Right lobe of liver (tissue), 6 donors: ENCODE data around the gene TPT1. TPM values are rescaled to one million over a fixed set of nuclear protein-coding genes. Genes with fewer than 3 reads are reported as not detected.

Experiments used
- ATAC-seq, 4 donors: fragments of 200-7000 bp; cut with Tn5 transposase; one replicate each; pipeline ENCODE4 v1.9.1; 2020; ENCODE audit warnings: mild to moderate bottlenecking in 4 of 4, moderate library complexity in 4 of 4
- DNase-seq, 3 donors: peaks; one replicate each; pipeline ENCODE4 v3.0.0-alpha.2; 2020
- H3K27ac ChIP-seq, 3 donors: fragments of 200-600 bp; one replicate each; pipeline ENCODE4 v1.8.0; 2022
- H3K27me3 ChIP-seq, 2 donors: fragments of 200-600 bp; one replicate each; pipeline ENCODE4 v1.8.0; 2022
- H3K36me3 ChIP-seq, 4 donors: fragments of 200-600 bp; sonication (generic) in 1 of 4; one replicate each; pipeline versions ENCODE4 v1.5.1 to v1.8.0; 2017 to 2022; ENCODE audit warnings: control low read depth in 1 of 4
- H3K4me1 ChIP-seq, 4 donors: fragments of 200-600 bp; sonication (generic) in 1 of 4; one replicate each; pipeline versions ENCODE4 v1.5.1 to v1.8.0; 2017 to 2022; ENCODE audit warnings: control low read depth in 1 of 4
- H3K4me3 ChIP-seq, 3 donors: fragments of 200-600 bp; one replicate each; pipeline ENCODE4 v1.8.0; 2022
- H3K9me3 ChIP-seq, 4 donors: fragments of 200-600 bp; sonication (generic) in 1 of 4; one replicate each; pipeline versions ENCODE4 v1.5.1 to v1.8.0; 2017 to 2022; ENCODE audit warnings: control low read depth in 1 of 4
- CTCF ChIP-seq, 4 donors: fragments of 200-600 bp in 3 of 4; fragments of 450-650 bp in 1 of 4; IDR thresholded peaks; one replicate each; pipeline versions ENCODE4 v1.5.1 to v1.8.0; 2016 to 2022; ENCODE audit warnings: antibody characterized with exemption in 4 of 4, mild to moderate bottlenecking in 2 of 4
- POLR2A ChIP-seq: fragments of 450-650 bp; IDR thresholded peaks from one replicate; pipeline ENCODE4 v1.6.1; 2017; ENCODE audit warnings: antibody characterized with exemption, mild to moderate bottlenecking
- WGBS: methylation state at CpG from one replicate; pipeline ENCODE4 v1.1.6; 2018; ENCODE audit warnings: low coverage, low lambda C conversion rate; ENCODE audit not compliant: insufficient coverage; ENCODE audit errors: missing lambda C conversion rate; 5-methylcytosine and 5-hydroxymethylcytosine counted together
- intact Hi-C, 2 donors: fragments of 100-400 bp; cut with DNase I; formaldehyde crosslinking; loops; one replicate each; pipeline versions ENCODE4 v1.11.2 to v1.14.1; 2022
- total RNA-seq, 6 experiments: library from RNA; depleted of rRNA in 2 of 6; stranded (reverse); fragments of >200 nt in 2 of 6; fragmentation: NEBNext Ultra II Directional in 3 of 6; extraction: Animal tissue kit (Norgen Biotek cat#: 25700) in 3 of 6; gene quantifications; one replicate each; pipeline versions ENCODE4 v1.1.0 to v1.2.4, GENCODE V29; 2016 to 2023
- donor health status: DM: no; HTN: yes; CAD: no.
- donor health status: DM: no; HTN: no; CAD: no.
- donor health status: DM: no; HTN: no; CAD: no.
- donor health status: DM: no; HTN: yes; CAD: no.
- donor health status: DM: no; HTN: yes; CAD: no.

Gene TPT1
- total RNA-seq, 6 experiments from 2014 or later, result 1,466 to 3,393 (median 2,295) TPM

GRCh38 chr13:45303866-45304265, 37.1 kb downstream of the TPT1 start:
- no peaks in the 10 kb centered on the region for H3K36me3 ChIP-seq
- H3K4me1 ChIP-seq, result no peaks in the 10 kb centered on the region
- H3K27me3 ChIP-seq, result no peaks in the 10 kb centered on the region
- no peak for DNase-seq
- no peak overlapping the region for H3K27ac ChIP-seq
- ATAC-seq, result no peak
- 72% methylated on average over 3 of the region's 5 CpGs for WGBS
- no peak for TF ChIP-seq POLR2A
- TF ChIP-seq CTCF (IDR thresholded peaks at IDR 0.05), result no peak
- H3K4me3 ChIP-seq, result no peak overlapping the region
- no peaks in the 10 kb centered on the region for H3K9me3 ChIP-seq
- intact Hi-C loops, result loop anchor here in 1 of 2 donors (10.0 kb wide), 1 partner anchor 249 kb away; no protein-coding TSS in a partner anchor

- DNase-seq (no peak), ATAC-seq (no peak)
- no peak overlapping the region for H3K4me3 ChIP-seq
- no peaks in the 10 kb centered on the region for H3K36me3 ChIP-seq
- H3K27ac ChIP-seq, result no peak overlapping the region
- no peaks in the 10 kb centered on the region for H3K9me3 ChIP-seq
- no peaks in the 10 kb centered on the region for H3K27me3 ChIP-seq
- WGBS, result 60% methylated on average over 2 of the region's 2 CpGs
- TF ChIP-seq POLR2A (no peak), CTCF (IDR thresholded peaks at IDR 0.05) (no peak)
- intact Hi-C loops, result loop anchor here in 1 of 2 donors (10.0 kb wide), 1 partner anchor 248 kb away; no protein-coding TSS in a partner anchor
- no peaks in the 10 kb centered on the region for H3K4me1 ChIP-seq
These were observed 38.0 kb downstream of the TPT1 start for GRCh38 chr13:45303026-45303425.

GRCh38 chr13:45302507-45302906, 38.5 kb downstream of the TPT1 start:
- 15% methylated on average over 2 of the region's 3 CpGs for WGBS
- intact Hi-C loops, result loop anchor here in 1 of 2 donors (10.0 kb wide), 1 partner anchor 248 kb away; no protein-coding TSS in a partner anchor
- no peak overlapping the region for H3K27ac ChIP-seq

GRCh38 chr13:45301263-45301662, 39.7 kb downstream of the TPT1 start:
- Histone ChIP-seq H3K9me3 (no peaks in the 10 kb centered on the region), H3K4me1 (no peaks in the 10 kb centered on the region), H3K36me3 (no peaks in the 10 kb centered on the region), H3K27ac (no peak overlapping the region), H3K4me3 (no peak overlapping the region), H3K27me3 (no peaks in the 10 kb centered on the region)
- 60% methylated on average over 11 of the region's 11 CpGs for WGBS
- no peak for ATAC-seq
- TF ChIP-seq CTCF (IDR thresholded peaks at IDR 0.05), result no peak
- no peak for TF ChIP-seq POLR2A
- DNase-seq, result no peak
- intact Hi-C loops, result loop anchor here in 1 of 2 donors (10.0 kb wide), 1 partner anchor 246 kb away; no protein-coding TSS in a partner anchor

More at GRCh38 chr13:45302507-45302906, 38.5 kb downstream of the TPT1 start:
- DNase-seq (no peak), ATAC-seq (no peak)
- Histone ChIP-seq H3K4me3 (no peak overlapping the region), H3K9me3 (no peaks in the 10 kb centered on the region), H3K27me3 (no peaks in the 10 kb centered on the region), H3K4me1 (no peaks in the 10 kb centered on the region), H3K36me3 (no peaks in the 10 kb centered on the region)
- TF ChIP-seq CTCF (IDR thresholded peaks at IDR 0.05) (no peak), POLR2A (no peak)
